Type B pancreatic cell (in vitro differentiated cells): ENCODE results near the gene STARD13. TPM values are rescaled to one million over a fixed set of nuclear protein-coding genes. Genes with fewer than 3 reads are reported as not detected.
A peak's percentile ranks its signal among the peaks of the same experiment; 100 is the strongest.

Source experiments
- DNase-seq: peaks from one replicate; pipeline ENCODE4 v3.0.0; 2021; ENCODE audit warnings: mixed read lengths; ENCODE audit not compliant: unreplicated experiment; ENCODE audit errors: extremely low spot score
- H3K27ac Mint-ChIP-seq: 2 replicates; pipeline ENCODE4 v1.8.0; 2021; ENCODE audit warnings: mild to moderate bottlenecking, mixed read lengths
- H3K27me3 Mint-ChIP-seq: 2 replicates; pipeline ENCODE4 v1.8.0; 2021; ENCODE audit warnings: mixed read lengths
- H3K36me3 Mint-ChIP-seq: 2 replicates; pipeline ENCODE4 v1.8.0; 2021; ENCODE audit warnings: mixed read lengths
- H3K4me1 Mint-ChIP-seq: one replicate; pipeline ENCODE4 v1.8.0; 2021; ENCODE audit warnings: mixed read lengths; ENCODE audit not compliant: unreplicated experiment
- H3K4me3 Mint-ChIP-seq: 2 replicates; pipeline ENCODE4 v1.8.0; 2021; ENCODE audit warnings: mild to moderate bottlenecking, mixed read lengths
- H3K9me3 Mint-ChIP-seq: 2 replicates; pipeline ENCODE4 v1.8.0; 2021; ENCODE audit warnings: mixed read lengths
- CTCF ChIP-seq: fragments of 200-600 bp; sonication (generic); conservative IDR thresholded peaks from 2 replicates; pipeline ENCODE4 v1.5.0; 2021; ENCODE audit warnings: antibody characterized with exemption, mild to moderate bottlenecking
- total RNA-seq: library from RNA; stranded (reverse); gene quantifications from 2 replicates; pipeline ENCODE4 v1.2.1, GENCODE V29; 2021; ENCODE audit warnings: low replicate concordance

The STARD13 gene
- total RNA-seq, 1 donor from 2014 or later: 12.1 TPM

- Mint-ChIP-seq H3K27me3 (no peaks in the 10 kb centered on the region), H3K9me3 (peaks cover 5% of the 10 kb centered on the region), H3K36me3 (no peaks in the 10 kb centered on the region), H3K4me1 (peaks cover 17% of the 10 kb centered on the region), H3K27ac (no peak overlapping the region), H3K4me3 (no peak overlapping the region)
- DNase-seq: no peak
- no peak for TF ChIP-seq CTCF
Observed at GRCh38 chr13:33224191-33224590, 61.4 kb downstream of the STARD13 start.

GRCh38 chr13:33219926-33220325 is 65.6 kb downstream of the STARD13 start:
- no peak for DNase-seq
- TF ChIP-seq CTCF: no peak
- Mint-ChIP-seq H3K4me1 (peaks cover 18% of the 10 kb centered on the region), H3K9me3 (peaks cover 5% of the 10 kb centered on the region), H3K27ac (peak overlapping the region; percentile 57), H3K27me3 (no peaks in the 10 kb centered on the region), H3K36me3 (peaks cover 4% of the 10 kb centered on the region), H3K4me3 (no peak overlapping the region)

GRCh38 chr13:33218426-33218825 is 67.1 kb downstream of the STARD13 start:
- Mint-ChIP-seq H3K9me3 (no peaks in the 10 kb centered on the region), H3K4me3 (peak overlapping the region; percentile 61), H3K4me1 (peaks cover 32% of the 10 kb centered on the region), H3K27ac (peak overlapping the region; percentile 97), H3K27me3 (no peaks in the 10 kb centered on the region), H3K36me3 (peaks cover 4% of the 10 kb centered on the region)
- DNase-seq: no peak
- TF ChIP-seq CTCF: no peak

GRCh38 chr13:33218020-33218419 is 67.5 kb downstream of the STARD13 start:
- no peak for DNase-seq
- H3K9me3 Mint-ChIP-seq: no peaks in the 10 kb centered on the region
- no peaks in the 10 kb centered on the region for H3K27me3 Mint-ChIP-seq
- peak overlapping the region; percentile 61 for H3K4me3 Mint-ChIP-seq
- peak overlapping the region; percentile 97 for H3K27ac Mint-ChIP-seq
- H3K36me3 Mint-ChIP-seq: peaks cover 4% of the 10 kb centered on the region
- no peak for TF ChIP-seq CTCF
- peaks cover 36% of the 10 kb centered on the region for H3K4me1 Mint-ChIP-seq

- TF ChIP-seq CTCF: no peak
- H3K9me3 Mint-ChIP-seq: no peaks in the 10 kb centered on the region
- H3K27me3 Mint-ChIP-seq: no peaks in the 10 kb centered on the region
- peaks cover 4% of the 10 kb centered on the region for H3K36me3 Mint-ChIP-seq
- no peak for DNase-seq
- H3K4me3 Mint-ChIP-seq: no peak overlapping the region
- H3K4me1 Mint-ChIP-seq: peaks cover 38% of the 10 kb centered on the region
- peak overlapping the region; percentile 97 for H3K27ac Mint-ChIP-seq
Observed at GRCh38 chr13:33217256-33217655, 68.3 kb downstream of the STARD13 start.

GRCh38 chr13:33213797-33214196 is 71.8 kb downstream of the STARD13 start:
- peaks cover 34% of the 10 kb centered on the region for H3K4me1 Mint-ChIP-seq
- H3K27me3 Mint-ChIP-seq: no peaks in the 10 kb centered on the region
- no peak for TF ChIP-seq CTCF
- no peaks in the 10 kb centered on the region for H3K9me3 Mint-ChIP-seq
- peaks cover 4% of the 10 kb centered on the region for H3K36me3 Mint-ChIP-seq
- no peak for DNase-seq
- H3K4me3 Mint-ChIP-seq: no peak overlapping the region
- no peak overlapping the region for H3K27ac Mint-ChIP-seq
